Measurements from ENCODE around the gene ZNF546. TPM values are rescaled to one million over a fixed set of nuclear protein-coding genes. Genes with fewer than 3 reads are reported as not detected.
"Not testable (repeated sequence)": the region's sequence is repeated elsewhere in the genome, so short reads cannot be mapped to it uniquely, and the experiment has no call there.

Gene ZNF546
- polyA plus RNA-seq (2014; cell fraction: cytosol; rRNA removed): 2.2 and 4.3 TPM in 2 replicates
- polyA plus RNA-seq (2014; cell fraction: nucleus; rRNA removed): 2.2 and 2.5 TPM in 2 replicates

DNA sequence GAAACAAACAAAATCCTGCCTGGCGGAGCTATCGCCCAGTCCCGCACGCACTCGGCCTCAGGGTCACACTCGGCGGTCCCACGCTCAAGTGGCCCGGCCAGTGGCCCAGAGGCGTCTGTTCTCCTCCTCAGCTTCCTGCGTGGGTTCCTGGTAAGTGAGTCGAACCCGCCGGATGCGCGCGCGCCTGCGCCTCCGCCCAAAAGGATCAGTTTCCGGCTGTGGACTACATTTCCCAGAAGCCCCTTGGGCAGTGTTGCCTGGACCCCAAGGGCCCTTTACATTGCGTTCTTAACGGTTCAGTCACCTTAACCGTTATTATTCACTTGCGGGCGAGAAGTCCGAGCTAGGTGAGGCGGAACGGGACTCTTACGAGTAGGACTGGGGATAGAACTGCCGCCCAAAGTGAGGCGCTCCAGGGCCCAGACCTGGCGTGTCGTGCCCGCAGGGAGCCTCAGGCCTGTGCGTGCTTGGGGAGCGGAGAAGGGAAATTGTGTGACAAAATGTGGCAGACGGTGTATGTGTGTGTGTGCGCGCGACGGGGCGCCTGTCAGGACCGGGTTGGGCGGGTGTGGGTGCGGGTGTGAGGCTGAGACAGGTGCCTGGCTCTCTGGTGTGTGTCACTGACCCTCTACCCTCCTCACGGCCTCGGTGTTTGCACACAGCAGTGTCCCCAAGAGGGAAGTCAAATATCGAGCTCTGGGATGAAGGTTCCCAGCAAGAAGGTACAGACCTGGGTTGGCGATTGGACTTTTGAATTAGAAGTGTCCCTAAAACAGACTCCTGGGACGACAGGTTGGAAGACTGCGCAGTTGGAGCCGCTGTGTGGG, at the start of gene ZNF546:
Gene ZNF546 (plus strand): TSS at position 250 of the 827 bp plus-strand sequence. CDS start 1,267 bp downstream, outside the sequence.
- DNase-seq (ENCODE audit: low spot score): peak; percentile 83

- DNase-seq (ENCODE audit: low spot score): no peak
Measured at GRCh38 chr19:39949026-39949747, 47.7 kb upstream of the ZNF546 start.

- DNase-seq (ENCODE audit: low spot score): no peak
Measured at GRCh38 chr19:39951065-39951650, 45.7 kb upstream of the ZNF546 start.

DNA sequence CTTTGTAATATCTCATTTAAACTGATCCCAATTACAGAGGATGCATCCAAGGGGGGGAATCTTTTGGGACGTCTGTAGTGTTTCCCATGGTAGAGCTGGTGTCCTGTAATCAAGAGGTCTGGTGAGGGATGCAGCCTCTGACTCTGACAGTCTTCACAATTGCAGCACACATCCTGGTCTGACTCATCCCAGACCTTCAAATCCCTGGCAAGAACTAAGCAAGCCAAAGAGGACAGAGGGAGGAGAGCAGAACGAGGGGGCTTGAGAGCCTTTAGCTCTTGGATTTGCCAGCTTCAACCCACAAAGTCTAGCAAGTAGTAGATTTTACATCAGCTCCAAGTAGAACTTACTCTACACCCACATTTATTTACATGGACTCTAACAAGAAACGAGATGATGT, 45.2 kb upstream of the ZNF546 start:
- no peak for DNase-seq (ENCODE audit: low spot score)

- DNase-seq (ENCODE audit: low spot score): no peak
Measured at GRCh38 chr19:39953915-39954314, 42.9 kb upstream of the ZNF546 start.

GRCh38 chr19:39957886-39958285, 39.0 kb upstream of the ZNF546 start:
- DNase-seq (ENCODE audit: low spot score): not testable (repeated sequence)

- not testable (repeated sequence) for DNase-seq (ENCODE audit: low spot score)
Measured at GRCh38 chr19:39958942-39959341, 37.9 kb upstream of the ZNF546 start.

- not testable (repeated sequence) for DNase-seq (ENCODE audit: low spot score)
Measured at GRCh38 chr19:39959407-39959806, 37.5 kb upstream of the ZNF546 start.

- no peak for DNase-seq (ENCODE audit: low spot score)
Measured at GRCh38 chr19:39963898-39964297, 33.0 kb upstream of the ZNF546 start.

- DNase-seq (ENCODE audit: low spot score): no peak
Measured at GRCh38 chr19:39966617-39967016, 30.2 kb upstream of the ZNF546 start.

- no peak for DNase-seq (ENCODE audit: low spot score)
Measured at GRCh38 chr19:39967561-39967960, 29.3 kb upstream of the ZNF546 start.

GRCh38 chr19:39968789-39969188, 28.1 kb upstream of the ZNF546 start:
- DNase-seq (ENCODE audit: low spot score): no peak

GRCh38 chr19:39969266-39969665, 27.6 kb upstream of the ZNF546 start:
- DNase-seq (ENCODE audit: low spot score): no peak

- DNase-seq (ENCODE audit: low spot score): no peak
Measured at GRCh38 chr19:39969681-39970424, 27.0 kb upstream of the ZNF546 start.

DNA sequence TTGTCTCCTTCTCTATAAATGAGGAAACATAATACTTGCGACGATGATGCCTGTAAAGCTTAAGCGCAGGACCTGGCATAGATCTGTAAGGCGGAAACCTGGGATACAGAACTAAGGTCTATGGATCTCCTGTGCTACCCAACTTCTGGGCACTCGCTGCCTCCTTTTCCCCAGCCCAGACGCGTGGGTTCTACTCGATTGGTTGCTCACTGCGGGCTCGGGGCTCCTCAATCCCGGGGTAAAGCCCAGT, 26.5 kb upstream of the ZNF546 start:
- DNase-seq (ENCODE audit: low spot score): no peak

DNA sequence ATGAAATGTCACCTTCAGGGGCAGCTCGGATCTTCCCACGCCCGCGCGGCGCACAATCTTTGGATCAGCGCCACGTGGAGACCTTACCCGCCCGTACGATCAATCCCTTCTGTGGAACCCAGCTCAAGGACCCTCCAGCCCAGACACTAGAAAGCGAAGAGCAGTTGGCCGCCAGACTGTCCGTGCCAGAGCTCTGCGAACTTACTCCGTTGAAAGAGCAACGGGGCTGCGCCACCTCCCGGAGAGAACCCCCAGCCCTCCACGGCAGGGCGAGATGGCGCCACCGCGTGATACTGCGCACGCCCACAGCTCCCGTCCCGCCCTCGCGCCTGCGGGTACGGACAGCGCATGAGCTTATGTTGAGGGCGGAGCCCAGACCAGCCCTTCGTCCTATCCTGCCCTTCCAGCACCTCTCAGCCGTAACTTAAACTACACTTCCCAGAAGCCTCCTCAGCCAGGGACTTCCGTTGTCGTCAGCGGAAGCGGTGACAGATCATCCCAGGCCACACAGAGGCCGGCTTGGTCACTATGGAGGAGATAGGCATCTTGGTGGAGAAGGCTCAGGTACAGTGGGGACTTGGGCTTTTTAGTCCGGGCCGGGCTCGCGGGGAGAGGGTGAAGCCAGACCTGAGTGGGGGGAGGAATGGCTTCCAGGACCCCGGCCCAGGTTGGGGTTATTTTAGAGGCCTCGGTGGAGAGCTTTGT, 26.0 kb upstream of the ZNF546 start, which contains the start of gene PSMC4:
Gene PSMC4 (plus strand): TSS at position 491 of the 705 bp plus-strand sequence. CDS start 38 bp downstream, at position 529.
- DNase-seq (ENCODE audit: low spot score): peak; percentile 99

DNA sequence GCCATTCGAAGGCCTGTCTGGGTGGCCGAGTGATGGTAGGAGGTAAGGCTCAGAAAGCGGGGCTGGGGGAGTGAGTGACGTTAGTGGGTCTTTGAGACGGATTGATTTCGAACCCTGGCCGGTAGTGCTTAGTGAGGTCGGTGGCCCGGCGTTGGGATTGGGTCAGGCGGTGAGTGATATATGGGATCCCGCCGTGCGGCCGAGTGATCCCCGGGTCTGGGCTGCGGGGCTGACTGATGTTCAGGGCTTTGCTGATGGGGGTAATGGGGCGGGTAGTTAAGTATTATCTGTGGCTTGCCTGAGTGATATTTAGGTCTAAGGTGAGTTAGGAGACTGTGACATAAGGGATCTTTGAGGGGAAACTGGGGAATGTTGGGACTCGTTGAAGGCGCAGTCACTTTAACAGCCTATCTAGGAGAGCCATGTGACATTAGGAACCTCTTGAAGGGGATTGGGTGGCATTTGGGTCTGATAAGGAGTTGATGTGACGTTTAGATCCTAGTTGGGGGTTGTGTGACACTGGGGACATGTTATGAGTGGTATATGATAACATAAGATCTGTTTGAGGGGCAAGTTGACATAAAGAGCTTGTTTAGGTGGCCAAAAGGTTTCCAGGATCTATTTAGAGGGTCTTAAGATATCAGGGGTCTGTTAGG, 25.4 kb upstream of the ZNF546 start:
- no peak for DNase-seq (ENCODE audit: low spot score)

DNA sequence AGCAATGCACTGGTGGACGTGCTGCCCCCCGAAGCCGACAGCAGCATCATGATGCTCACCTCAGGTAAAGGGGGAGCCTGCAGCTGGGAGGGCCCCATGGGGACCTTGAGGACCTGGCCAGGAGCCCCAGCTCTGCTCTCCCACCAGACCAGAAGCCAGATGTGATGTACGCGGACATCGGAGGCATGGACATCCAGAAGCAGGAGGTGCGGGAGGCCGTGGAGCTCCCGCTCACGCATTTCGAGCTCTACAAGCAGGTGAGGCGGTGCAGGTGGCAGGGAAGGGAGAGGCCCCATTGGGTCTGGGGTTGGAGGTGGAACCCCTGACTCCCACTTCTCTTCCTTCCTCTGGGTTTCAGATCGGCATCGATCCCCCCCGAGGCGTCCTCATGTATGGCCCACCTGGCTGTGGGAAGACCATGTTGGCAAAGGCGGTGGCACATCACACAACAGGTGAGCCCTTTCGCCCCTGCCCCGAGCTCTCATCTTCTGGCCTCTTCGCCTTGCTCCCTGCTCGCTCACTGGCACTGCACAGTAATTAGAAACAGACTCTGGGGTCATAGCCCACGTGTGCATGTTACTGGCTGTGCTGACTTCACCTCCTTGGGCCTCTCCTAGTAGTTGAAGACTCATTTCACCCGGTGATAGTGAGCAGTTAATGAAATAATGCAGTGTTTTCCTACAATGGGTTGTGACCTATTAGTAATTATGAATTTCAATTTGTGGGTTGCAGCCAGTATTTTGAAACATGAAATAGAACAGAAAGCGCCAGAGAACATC, 22.3 kb upstream of the ZNF546 start:
- DNase-seq (ENCODE audit: low spot score): no peak

GRCh38 chr19:39982883-39983282, 14.0 kb upstream of the ZNF546 start:
- no peak for DNase-seq (ENCODE audit: low spot score)

Data from SK-N-DZ (cell line).